Measurements from ENCODE around the gene PAX7.

DNA sequence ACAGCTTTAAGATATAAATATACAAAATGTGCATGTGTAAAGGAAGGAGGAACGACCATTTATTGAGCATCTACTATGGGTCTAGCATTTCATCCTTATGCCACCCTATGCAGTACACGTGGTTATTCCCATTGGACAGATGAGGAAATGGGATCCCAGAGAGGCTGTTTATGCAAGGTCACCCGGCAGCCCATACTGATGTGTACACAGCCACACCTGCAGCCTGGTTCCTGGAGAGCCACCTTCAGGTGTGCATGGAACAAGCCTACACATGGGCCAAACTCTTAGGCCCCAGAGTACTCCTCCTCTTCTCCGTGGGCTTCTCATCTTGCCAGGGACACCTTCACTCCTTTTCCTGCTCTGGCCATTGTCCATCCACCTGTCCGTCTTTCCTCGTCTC lies 108.8 kb downstream of the PAX7 start:
- TF ChIP-seq, protein P1, sequence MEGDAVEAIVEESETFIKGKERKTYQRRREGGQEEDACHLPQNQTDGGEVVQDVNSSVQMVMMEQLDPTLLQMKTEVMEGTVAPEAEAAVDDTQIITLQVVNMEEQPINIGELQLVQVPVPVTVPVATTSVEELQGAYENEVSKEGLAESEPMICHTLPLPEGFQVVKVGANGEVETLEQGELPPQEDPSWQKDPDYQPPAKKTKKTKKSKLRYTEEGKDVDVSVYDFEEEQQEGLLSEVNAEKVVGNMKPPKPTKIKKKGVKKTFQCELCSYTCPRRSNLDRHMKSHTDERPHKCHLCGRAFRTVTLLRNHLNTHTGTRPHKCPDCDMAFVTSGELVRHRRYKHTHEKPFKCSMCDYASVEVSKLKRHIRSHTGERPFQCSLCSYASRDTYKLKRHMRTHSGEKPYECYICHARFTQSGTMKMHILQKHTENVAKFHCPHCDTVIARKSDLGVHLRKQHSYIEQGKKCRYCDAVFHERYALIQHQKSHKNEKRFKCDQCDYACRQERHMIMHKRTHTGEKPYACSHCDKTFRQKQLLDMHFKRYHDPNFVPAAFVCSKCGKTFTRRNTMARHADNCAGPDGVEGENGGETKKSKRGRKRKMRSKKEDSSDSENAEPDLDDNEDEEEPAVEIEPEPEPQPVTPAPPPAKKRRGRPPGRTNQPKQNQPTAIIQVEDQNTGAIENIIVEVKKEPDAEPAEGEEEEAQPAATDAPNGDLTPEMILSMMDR (IDR thresholded peaks at IDR 0.05), result no peak
- TF ChIP-seq POLR2A (IDR thresholded peaks at IDR 0.05) (no peak), EP300 (IDR thresholded peaks at IDR 0.05) (no peak)
